Ovary (tissue), 3 donors: ENCODE data around the gene NUP93.
"Not testable (repeated sequence)": the region's sequence is repeated elsewhere in the genome, so short reads cannot be mapped to it uniquely, and the experiment has no call there.

Source experiments
- CTCF ChIP-seq, 3 donors: fragments of 450-650 bp in 2 of 3; fragments of 200-600 bp in 1 of 3; IDR thresholded peaks; one replicate each; pipeline versions ENCODE4 v1.5.1 to v1.8.0; 2016 to 2022; ENCODE audit warnings: antibody characterized with exemption in 3 of 3, mild to moderate bottlenecking in 1 of 3
- EP300 ChIP-seq: sonication (generic); formaldehyde crosslinking; IDR thresholded peaks from one replicate; pipeline ENCODE4 v1.6.1; 2017; ENCODE audit warnings: antibody characterized with exemption
- POLR2A ChIP-seq: fragments of 450-650 bp; IDR thresholded peaks from one replicate; pipeline ENCODE4 v1.6.1; 2017; ENCODE audit warnings: antibody characterized with exemption, mild to moderate bottlenecking, moderate library complexity
- donor health status: DM: no; HTN: no; CAD: no.

- not testable (repeated sequence) for TF ChIP-seq CTCF (IDR thresholded peaks at IDR 0.05); POLR2A; EP300
Measured at GRCh38 chr16:56811602-56812001, 81.7 kb downstream of the NUP93 start.
